Tongue (tissue), 2 donors: Measurements from ENCODE around the gene SMARCD3. TPM values are rescaled to one million over a fixed set of nuclear protein-coding genes. Genes with fewer than 3 reads are reported as not detected.
A peak's percentile ranks its signal among the peaks of the same experiment; 100 is the strongest.

Experiments used
- DNase-seq: peaks from one replicate; pipeline ENCODE4 v3.0.0-alpha.2; 2015
- total RNA-seq: library from RNA; depleted of rRNA; stranded (reverse); fragments of >200 nt; gene quantifications from one replicate; pipeline ENCODE4 v1.2.3, GENCODE V29; 2014

The SMARCD3 gene
- total RNA-seq, 1 donor from 2014 or later, result 72.5 TPM

- DNase-seq, result peak; percentile 63
These were observed 716 bp downstream of the SMARCD3 start for GRCh38 chr7:151247611-151248345.

DNA sequence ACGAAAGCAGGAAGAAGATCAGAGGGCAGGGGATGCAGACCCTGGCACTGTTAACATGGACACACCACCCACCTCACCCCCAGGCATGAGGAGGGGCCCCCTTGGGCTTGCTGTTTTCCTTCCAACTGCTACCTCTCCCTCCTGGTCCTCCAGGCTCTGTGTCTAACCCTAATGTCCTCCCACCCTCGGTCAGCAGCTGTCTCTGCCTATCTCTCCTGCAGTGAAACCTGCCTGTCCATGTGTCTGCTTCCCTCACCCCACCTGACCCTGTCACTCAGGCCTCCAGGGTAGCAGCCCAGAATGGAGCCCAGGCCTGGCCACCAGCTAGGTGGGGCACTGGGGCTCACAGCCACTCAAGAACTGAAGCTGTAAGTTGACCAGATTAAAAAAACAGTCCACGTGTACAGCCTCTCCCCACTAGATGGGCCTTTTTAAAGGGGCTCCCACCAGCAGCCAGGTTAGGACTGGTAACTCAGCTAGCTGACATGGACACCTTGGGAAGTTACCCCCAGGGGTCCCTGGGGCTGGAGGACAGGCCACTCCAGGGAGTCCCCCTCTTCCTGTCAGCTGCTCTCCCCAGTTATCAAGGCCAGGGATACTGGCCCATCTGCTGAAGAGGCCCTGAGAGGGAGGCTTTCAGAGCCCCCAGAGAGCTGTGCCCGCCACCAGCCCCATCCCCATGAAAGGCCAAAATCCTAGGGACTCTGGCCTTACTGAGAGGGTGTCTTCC lies 1.5 kb downstream of the SMARCD3 start:
- peak; percentile 97 for DNase-seq

GRCh38 chr7:151246102-151246850 lies 2.2 kb downstream of the SMARCD3 start:
- DNase-seq, result peak; percentile 47

GRCh38 chr7:151245360-151246101 lies 3.0 kb downstream of the SMARCD3 start:
- peak; percentile 64 for DNase-seq

DNA sequence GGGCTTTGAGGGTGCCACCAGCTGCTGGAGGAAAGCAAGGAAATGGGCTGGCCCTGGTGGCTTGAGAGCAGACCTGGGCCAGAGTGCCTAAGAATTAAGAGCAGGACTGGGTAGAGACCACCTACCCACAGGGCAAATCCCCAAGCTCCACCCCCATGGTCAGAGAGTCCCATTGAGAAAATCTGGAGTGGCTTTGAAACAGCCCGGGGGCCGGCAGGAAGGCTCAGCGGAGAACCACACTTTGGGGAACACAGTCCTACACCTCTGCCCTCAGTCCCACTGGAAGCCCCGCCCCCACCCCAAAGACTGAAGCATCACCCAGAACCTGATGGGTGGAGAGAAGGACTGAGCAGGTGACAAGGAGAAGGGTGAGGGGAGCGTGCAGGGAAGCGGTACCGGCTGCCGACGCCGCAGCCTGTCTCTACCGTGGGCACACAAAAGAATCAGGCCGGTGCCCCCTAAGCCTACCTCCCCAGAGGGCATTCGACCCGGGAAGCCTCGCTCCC lies 3.6 kb downstream of the SMARCD3 start:
- DNase-seq, result no peak

GRCh38 chr7:151244196-151244840 lies 4.2 kb downstream of the SMARCD3 start:
- DNase-seq, result peak; percentile 82

GRCh38 chr7:151243408-151244195 lies 4.9 kb downstream of the SMARCD3 start:
- DNase-seq, result peak; percentile 69

- no peak for DNase-seq
These were observed 5.5 kb downstream of the SMARCD3 start for GRCh38 chr7:151243045-151243349.

DNA sequence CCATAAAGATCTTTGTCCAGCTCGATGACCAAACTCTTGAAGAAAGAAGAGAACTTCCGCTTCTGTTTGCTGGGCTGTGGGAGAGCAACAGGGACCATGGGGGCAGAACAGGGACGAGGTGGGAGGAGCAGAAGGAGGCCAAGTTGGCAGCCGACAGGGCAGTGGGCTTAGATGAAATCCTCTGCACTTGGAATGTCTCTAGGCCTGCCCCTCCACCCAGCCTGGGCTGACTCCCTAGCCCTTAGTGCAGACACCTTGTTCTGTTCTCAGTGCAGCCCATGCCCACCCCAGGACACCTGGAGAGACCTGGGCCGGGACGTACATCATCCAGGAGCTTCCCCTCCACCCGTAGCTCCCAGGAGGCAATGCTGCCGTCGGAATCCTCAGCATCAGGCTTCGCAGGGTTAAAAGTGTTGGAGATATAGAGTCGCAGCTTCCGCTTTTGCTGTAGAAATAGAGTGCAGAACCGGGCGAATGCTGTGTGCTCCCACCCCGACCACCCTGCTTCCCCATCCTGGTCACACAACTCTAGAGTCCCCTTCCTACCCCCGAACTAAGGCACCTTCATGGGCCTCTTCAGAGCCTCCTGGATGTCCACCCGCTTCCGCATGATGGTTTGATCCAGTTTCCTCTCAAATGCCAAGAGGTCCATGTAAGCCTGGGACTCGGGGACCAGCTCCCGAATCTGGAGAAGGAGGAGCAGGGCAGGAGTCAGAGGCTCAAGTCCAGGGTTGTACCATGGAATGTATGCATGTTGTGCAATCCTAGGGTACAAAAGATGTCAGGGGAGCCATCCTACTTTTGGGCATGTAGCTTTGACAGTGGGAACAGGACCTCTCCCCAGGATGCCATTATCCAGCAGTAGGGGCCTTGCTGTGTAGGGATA lies 6.1 kb downstream of the SMARCD3 start:
- no peak for DNase-seq

GRCh38 chr7:151241755-151242096 lies 6.8 kb downstream of the SMARCD3 start:
- no peak for DNase-seq

GRCh38 chr7:151240942-151241754 lies 7.3 kb downstream of the SMARCD3 start:
- DNase-seq, result no peak

GRCh38 chr7:151240536-151240935 lies 8.0 kb downstream of the SMARCD3 start:
- no peak for DNase-seq

- no peak for DNase-seq
These were observed 8.5 kb downstream of the SMARCD3 start for GRCh38 chr7:151239837-151240459.

DNA sequence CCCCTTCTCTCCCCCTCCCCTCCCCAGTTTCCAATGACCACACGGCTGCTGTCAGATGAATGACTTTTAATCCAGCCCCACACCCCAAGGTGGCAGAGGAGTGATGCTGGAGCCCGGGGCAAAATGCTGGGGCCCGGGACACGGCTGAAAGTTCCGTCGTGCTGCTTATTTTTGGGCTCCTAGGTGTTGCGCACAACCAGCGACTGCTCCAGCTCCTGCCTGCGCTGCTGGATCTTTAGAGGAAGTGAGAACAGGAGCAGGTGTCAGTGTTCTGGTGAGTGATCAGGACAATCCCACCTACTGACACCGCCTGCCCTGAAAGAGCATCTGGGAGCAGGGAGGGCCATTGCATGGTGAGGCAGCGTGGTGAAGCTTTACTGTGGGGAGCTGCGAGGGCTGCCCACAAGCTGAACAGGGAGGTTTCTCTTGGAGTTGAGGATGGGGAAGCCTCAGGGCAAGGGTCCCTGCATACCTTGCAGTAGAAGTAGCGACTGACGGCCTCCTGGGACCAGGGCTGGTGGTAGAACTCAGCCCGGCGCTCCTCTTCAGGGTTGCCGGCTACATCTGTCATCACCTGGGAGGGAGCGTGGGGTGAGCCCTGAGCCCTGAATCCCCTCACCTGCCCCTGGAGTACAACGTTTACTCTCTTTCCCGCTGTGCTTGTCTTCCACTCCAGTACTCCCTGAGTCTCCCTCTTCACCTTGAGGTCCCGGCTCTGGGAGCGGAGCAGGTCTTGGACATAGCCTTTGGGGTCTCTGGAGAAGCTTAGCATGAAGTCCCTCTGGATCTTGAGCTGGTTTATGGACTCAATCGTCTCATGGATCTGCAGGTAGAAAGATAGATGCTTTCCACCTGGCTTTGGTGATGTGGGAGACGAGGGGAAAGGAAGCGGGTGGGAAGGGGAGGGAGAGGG lies 9.3 kb downstream of the SMARCD3 start:
- no peak for DNase-seq

DNA sequence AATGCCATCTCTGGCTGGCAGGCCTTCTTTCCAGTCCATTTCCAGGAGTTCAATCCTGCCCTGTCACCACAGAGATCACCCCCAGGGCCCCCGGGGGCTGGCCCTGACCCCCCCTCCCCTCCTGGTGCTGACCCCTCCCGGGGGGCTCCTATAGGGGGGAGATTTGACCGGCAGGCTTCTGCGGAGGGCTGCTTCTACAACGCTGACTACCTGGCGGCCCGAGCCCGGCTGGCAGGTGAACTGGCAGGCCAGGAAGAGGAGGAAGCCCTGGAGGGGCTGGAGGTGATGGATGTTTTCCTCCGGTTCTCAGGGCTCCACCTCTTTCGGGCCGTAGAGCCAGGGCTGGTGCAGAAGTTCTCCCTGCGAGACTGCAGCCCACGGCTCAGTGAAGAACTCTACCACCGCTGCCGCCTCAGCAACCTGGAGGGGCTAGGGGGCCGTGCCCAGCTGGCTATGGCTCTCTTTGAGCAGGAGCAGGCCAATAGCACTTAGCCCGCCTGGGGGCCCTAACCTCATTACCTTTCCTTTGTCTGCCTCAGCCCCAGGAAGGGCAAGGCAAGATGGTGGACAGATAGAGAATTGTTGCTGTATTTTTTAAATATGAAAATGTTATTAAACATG lies 10.2 kb downstream of the SMARCD3 start:
- DNase-seq, result no peak

DNA sequence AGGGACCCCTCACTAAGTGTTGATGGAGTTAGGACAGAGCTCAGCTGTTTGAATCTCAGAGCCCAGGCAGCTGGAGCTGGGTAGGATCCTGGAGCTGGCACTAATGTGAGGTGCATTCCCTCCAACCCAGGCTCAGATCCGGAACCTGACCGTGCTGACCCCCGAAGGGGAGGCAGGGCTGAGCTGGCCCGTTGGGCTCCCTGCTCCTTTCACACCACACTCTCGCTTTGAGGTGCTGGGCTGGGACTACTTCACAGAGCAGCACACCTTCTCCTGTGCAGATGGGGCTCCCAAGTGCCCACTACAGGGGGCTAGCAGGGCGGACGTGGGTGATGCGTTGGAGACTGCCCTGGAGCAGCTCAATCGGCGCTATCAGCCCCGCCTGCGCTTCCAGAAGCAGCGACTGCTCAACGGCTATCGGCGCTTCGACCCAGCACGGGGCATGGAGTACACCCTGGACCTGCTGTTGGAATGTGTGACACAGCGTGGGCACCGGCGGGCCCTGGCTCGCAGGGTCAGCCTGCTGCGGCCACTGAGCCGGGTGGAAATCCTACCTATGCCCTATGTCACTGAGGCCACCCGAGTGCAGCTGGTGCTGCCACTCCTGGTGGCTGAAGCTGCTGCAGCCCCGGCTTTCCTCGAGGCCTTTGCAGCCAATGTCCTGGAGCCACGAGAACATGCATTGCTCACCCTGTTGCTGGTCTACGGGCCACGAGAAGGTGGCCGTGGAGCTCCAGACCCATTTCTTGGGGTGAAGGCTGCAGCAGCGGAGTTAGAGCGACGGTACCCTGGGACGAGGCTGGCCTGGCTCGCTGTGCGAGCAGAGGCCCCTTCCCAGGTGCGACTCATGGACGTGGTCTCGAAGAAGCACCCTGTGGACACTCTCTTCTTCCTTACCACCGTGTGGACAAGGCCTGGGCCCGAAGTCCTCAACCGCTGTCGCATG lies 11.0 kb downstream of the SMARCD3 start:
- no peak for DNase-seq
